Stimulated activated effector memory CD8-positive, alpha-beta T cell treated with anti-CD3 and anti-CD28 coated beads, Interleukin-12 subunit alpha, Interleukin-12 subunit beta, amount 100 ng/mL, for 72 hours (primary cell): ENCODE measurements around the gene MYRIP.
"Not testable (repeated sequence)": the region's sequence is repeated elsewhere in the genome, so short reads cannot be mapped to it uniquely, and the experiment has no call there.

Experiments used
- ATAC-seq: fragments of 150-1000 bp; cut with Tn5 transposase; 2 replicates; pipeline ENCODE4 v1.10.0; 2021
- DNase-seq, 2 donors: peaks; one replicate each; pipeline ENCODE4 v3.0.0; 2021 to 2022; ENCODE audit warnings: low spot score in 2 of 2
- H3K27ac Mint-ChIP-seq: one replicate; pipeline ENCODE4 v1.8.0; 2022; ENCODE audit warnings: mild to moderate bottlenecking, mixed read lengths
- H3K36me3 Mint-ChIP-seq: one replicate; pipeline ENCODE4 v1.8.0; 2022; ENCODE audit warnings: mild to moderate bottlenecking, mixed read lengths
- H3K4me1 Mint-ChIP-seq: one replicate; pipeline ENCODE4 v1.8.0; 2022; ENCODE audit warnings: mixed read lengths
- H3K4me3 Mint-ChIP-seq: one replicate; pipeline ENCODE4 v1.8.0; 2022; ENCODE audit warnings: mild to moderate bottlenecking, mixed read lengths
- H3K9me3 Mint-ChIP-seq: one replicate; pipeline ENCODE4 v1.8.0; 2022; ENCODE audit warnings: mixed read lengths

MYRIP gene

GRCh38 chr3:40116478-40117177 lies 307.2 kb downstream of the MYRIP start:
- H3K27ac Mint-ChIP-seq = no peak overlapping the region
- H3K4me1 Mint-ChIP-seq = no peaks in the 10 kb centered on the region

GRCh38 chr3:40118091-40118490 lies 308.7 kb downstream of the MYRIP start:
- Mint-ChIP-seq H3K36me3 (no peaks in the 10 kb centered on the region), H3K4me1 (no peaks in the 10 kb centered on the region), H3K27ac (no peak overlapping the region), H3K9me3 (no peaks in the 10 kb centered on the region), H3K4me3 (no peak overlapping the region)
- no peak for ATAC-seq
- no peak for DNase-seq

More at GRCh38 chr3:40116478-40117177, 307.2 kb downstream of the MYRIP start:
- Mint-ChIP-seq H3K36me3 (no peaks in the 10 kb centered on the region), H3K9me3 (no peaks in the 10 kb centered on the region), H3K4me3 (no peak overlapping the region)
- ATAC-seq (no peak), DNase-seq (no peak)

DNA sequence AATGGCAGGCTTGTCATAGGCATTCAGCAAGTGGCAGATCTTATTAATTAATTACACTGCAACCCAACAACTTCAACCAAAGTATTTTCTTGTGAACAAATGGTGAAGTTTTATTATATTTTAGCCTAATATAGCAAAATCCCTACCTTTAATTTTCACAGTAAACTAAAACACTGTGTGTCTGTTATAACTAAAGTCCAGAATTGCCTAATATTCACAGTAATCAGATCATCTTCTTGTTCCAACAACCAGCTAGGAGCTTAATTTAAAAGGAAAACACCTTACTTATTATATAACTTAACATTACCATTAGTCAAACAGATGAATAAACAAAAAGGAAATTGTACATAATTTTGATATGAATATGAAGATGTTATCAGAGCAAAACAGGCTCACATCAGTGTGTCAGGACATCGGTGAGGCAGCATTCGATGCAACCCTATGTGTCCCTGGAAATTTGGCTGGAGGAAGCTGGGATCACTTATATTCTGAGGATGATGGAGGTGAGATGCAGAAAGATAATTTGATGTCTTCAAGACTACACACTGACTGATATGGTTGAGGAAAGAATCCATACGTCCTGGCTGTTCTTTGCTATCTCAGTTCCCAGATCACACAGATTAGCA lies 310.8 kb downstream of the MYRIP start:
- Mint-ChIP-seq H3K27ac (no peak overlapping the region), H3K4me3 (no peak overlapping the region), H3K4me1 (no peaks in the 10 kb centered on the region), H3K9me3 (no peaks in the 10 kb centered on the region), H3K36me3 (no peaks in the 10 kb centered on the region)
- DNase-seq (no peak), ATAC-seq (no peak)

DNA sequence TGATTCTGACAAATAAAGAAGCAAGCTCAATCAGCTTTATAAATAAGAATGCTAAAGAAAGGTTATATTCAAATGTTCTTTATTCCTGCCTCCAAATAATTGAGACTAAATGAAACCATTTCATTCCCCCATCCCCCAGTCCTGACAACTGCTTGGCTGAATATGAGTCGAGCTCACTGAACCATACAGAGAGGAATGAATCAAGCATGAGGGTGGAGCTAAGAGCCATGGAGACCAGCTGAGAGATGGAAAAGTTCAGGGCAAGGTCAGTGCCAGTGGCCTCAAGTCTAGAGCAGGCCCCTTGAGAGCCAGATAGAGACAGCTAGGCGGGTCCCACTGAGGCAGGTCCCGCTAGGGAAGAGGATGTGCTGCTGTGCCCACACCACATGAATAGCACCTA lies 311.4 kb downstream of the MYRIP start:
- Mint-ChIP-seq H3K9me3 (no peaks in the 10 kb centered on the region), H3K4me3 (no peak overlapping the region), H3K27ac (no peak overlapping the region), H3K36me3 (no peaks in the 10 kb centered on the region), H3K4me1 (no peaks in the 10 kb centered on the region)
- DNase-seq (no peak), ATAC-seq (peak; percentile 44)

- Mint-ChIP-seq H3K4me1 (no peaks in the 10 kb centered on the region), H3K4me3 (no peak overlapping the region), H3K9me3 (no peaks in the 10 kb centered on the region), H3K36me3 (no peaks in the 10 kb centered on the region), H3K27ac (no peak overlapping the region)
- no peak for DNase-seq
- ATAC-seq = peak; percentile 9
Measured at GRCh38 chr3:40124918-40125317, 315.5 kb downstream of the MYRIP start.

DNA sequence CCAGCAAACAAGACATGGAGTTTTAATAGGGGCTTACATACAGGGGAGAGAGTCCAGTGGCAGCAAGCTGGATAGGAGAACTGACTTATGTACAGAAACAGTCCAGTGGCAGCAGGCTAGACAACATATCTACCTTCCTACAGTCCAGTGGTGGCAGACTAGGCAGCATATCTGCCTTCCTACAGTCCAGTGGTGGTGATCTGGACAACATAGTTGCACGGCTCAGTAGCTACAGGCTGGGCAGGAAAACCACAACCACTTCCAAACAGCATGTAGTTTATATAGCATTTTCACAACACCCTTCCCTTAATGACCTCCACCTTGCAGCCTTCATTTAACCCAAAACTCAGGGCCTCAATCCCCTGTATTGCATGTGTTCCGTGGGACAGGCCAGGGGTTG lies 318.8 kb downstream of the MYRIP start:
- no peak for DNase-seq
- H3K4me3 Mint-ChIP-seq = no peak overlapping the region
- H3K4me1 Mint-ChIP-seq = no peaks in the 10 kb centered on the region
- no peaks in the 10 kb centered on the region for H3K9me3 Mint-ChIP-seq
- no peak overlapping the region for H3K27ac Mint-ChIP-seq
- H3K36me3 Mint-ChIP-seq = no peaks in the 10 kb centered on the region
- ATAC-seq = peak; percentile 20

DNA sequence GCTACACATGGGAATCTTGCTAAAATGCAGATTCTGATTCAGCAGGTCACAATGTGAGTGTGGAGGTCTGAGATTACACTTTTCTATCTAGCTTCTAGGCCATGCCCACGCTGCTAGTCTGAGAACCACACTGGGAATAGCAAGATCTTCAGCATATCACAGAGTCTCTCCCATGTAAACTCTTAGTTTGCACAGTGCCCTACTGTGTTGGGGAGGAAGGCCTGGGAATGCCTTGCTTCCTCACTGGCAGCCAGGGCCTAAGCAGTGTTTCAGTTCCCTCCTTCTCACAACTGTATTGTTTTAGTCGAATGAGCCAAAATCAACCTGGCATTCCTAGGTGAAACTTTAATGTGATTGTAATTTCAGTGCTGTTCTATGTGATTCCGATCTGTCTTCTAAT lies 320.1 kb downstream of the MYRIP start:
- H3K4me1 Mint-ChIP-seq = no peaks in the 10 kb centered on the region
- no peak overlapping the region for H3K4me3 Mint-ChIP-seq
- H3K9me3 Mint-ChIP-seq = no peaks in the 10 kb centered on the region
- no peak for ATAC-seq
- DNase-seq = no peak
- no peaks in the 10 kb centered on the region for H3K36me3 Mint-ChIP-seq
- H3K27ac Mint-ChIP-seq = no peak overlapping the region

DNA sequence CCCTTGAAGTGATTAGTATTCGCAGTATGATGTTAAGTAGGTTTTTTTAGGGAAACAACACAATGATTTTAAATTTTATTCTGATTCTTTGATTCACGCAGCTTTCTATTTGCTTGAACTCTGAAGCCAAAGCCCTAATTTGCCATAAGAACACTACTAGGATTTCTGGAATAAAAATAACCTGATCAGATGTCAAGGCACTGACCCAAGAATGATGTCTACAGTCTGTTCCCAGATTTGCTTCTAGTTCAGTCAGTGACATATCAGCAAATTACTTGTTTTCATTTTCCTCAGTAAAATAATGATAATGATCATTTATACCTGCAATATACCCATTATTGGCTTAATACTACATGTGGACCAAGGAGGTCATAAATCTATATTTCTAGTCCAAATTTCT lies 320.6 kb downstream of the MYRIP start:
- Mint-ChIP-seq H3K9me3 (no peaks in the 10 kb centered on the region), H3K36me3 (no peaks in the 10 kb centered on the region), H3K4me1 (no peaks in the 10 kb centered on the region), H3K27ac (no peak overlapping the region), H3K4me3 (no peak overlapping the region)
- DNase-seq = no peak
- no peak for ATAC-seq

DNA sequence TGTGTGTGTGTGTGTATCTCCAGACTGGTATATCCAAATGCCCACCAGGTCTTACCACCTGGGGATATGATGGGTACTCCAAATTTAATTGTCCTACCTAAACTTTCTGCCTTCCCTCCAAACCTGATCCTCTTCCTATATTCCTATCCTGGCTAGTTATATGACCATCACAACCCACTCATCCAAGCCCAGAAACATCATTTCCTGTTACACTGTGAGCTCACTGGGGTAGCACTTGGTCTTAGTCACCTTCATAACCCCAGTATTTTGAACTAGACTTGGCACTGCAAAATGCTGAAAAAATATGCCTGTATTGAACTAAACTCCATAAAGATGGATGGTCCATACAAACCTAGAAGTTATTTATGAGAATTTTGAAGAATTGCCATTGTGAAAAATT lies 321.3 kb downstream of the MYRIP start:
- Mint-ChIP-seq H3K27ac (no peak overlapping the region), H3K36me3 (no peaks in the 10 kb centered on the region), H3K4me1 (no peaks in the 10 kb centered on the region), H3K4me3 (no peak overlapping the region), H3K9me3 (no peaks in the 10 kb centered on the region)
- DNase-seq (no peak), ATAC-seq (no peak)

DNA sequence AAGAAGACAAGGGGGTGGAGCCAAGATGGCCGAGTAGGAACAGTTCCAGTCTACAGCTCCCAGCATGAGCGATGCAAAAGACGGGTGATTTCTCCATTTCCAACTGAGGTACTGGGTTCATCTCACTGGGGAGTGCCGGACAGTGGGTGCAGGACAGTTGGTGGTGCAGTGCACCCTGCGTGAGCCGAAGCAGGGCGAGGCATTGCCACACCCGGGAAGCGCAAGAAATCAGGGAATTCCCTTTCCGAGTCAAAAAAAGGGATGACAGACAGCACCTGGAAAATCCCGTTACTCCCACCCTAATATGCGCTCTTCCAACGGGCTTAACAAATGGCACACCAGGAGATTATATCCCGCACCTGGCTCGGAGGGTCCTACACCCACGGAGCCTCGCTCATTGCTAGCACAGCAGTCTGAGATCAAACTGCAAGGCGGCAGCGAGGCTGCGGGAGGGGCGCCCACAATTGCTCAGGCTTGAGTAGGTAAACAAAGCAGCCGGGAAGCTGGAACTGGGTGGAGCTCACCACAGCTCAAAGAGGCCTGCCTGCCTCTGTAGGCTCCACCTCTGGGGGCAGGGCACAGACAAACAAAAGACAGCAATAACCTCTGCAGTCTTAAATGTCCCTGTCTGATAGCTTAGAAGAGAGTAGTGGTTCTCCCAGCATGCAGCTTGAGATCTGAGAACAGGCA lies 324.6 kb downstream of the MYRIP start:
- not testable (repeated sequence) for H3K36me3 Mint-ChIP-seq, ATAC-seq, H3K27ac Mint-ChIP-seq, H3K4me3 Mint-ChIP-seq, H3K9me3 Mint-ChIP-seq, DNase-seq, H3K4me1 Mint-ChIP-seq

GRCh38 chr3:40137591-40138295 lies 328.3 kb downstream of the MYRIP start:
- DNase-seq (no peak), ATAC-seq (no peak)
- peaks cover 2% of the 10 kb centered on the region for H3K9me3 Mint-ChIP-seq
- H3K4me1 Mint-ChIP-seq = no peaks in the 10 kb centered on the region
- H3K36me3 Mint-ChIP-seq = no peaks in the 10 kb centered on the region
- H3K4me3 Mint-ChIP-seq = no peak overlapping the region
- H3K27ac Mint-ChIP-seq = no peak overlapping the region

DNA sequence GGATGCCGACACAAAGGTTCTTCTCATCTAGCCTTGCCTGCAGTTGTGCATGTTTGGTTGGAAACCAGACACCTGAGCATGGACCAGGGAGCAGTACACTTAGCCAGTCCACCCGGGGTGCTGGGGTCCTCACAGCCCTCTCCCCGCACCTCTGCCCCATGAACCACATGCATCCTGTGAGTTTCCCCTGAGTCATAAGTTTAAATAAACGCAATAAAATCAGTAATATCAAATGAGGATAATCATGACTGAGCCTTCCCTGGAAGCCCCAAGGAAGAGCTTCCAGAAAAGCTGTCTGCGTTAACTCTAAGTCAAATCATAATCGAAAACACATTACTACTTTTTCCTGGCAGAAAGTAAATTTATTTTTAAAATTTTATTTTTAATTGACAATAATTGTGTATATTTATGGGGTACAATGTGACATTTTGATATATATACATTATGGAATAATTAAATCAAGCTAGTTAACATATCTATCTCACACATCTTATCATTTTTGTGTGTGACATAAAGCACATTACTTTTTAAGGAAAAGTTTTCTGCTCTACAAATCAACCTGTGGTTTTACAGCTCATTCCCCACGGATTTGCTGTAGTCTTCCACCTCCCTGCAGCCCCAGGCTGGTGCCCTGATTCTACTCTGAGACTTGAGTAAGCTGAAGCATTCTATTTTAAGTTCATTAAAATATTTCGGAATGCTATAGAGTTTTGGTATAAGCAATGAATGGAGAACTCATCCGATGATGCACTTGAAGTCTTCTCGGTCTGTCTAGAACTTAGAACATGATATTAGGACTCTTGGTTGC lies 334.1 kb downstream of the MYRIP start:
- H3K4me1 Mint-ChIP-seq = no peaks in the 10 kb centered on the region

DNA sequence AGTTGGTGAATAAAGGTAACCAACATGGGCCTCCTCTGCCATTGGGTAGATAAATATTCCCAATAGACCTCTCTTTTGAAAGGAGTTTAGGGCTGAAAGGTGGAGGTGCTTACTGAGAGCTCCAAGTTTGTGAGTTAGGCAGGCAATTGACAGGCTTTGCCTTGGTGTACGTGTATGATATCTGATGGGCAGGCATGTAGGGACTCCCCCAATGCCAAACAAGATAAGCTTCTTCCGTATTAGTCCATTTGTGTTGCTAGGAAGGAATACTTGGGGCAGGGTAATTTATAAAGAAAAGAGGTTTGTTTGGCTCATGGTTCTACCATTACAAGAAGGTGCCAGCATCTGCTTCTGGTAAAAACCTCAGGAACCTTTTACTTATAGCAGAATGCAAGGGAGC lies 339.4 kb downstream of the MYRIP start:
- no peaks in the 10 kb centered on the region for H3K4me1 Mint-ChIP-seq
- H3K9me3 Mint-ChIP-seq = no peaks in the 10 kb centered on the region
- no peak overlapping the region for H3K27ac Mint-ChIP-seq
- DNase-seq (no peak), ATAC-seq (no peak)
- no peaks in the 10 kb centered on the region for H3K36me3 Mint-ChIP-seq
- H3K4me3 Mint-ChIP-seq = no peak overlapping the region

More for the DNA sequence above, 334.1 kb downstream of the MYRIP start:
- DNase-seq (no peak), ATAC-seq (no peak)
- H3K27ac Mint-ChIP-seq = no peak overlapping the region
- H3K9me3 Mint-ChIP-seq = peaks cover 2% of the 10 kb centered on the region
- no peak overlapping the region for H3K4me3 Mint-ChIP-seq
- H3K36me3 Mint-ChIP-seq = no peaks in the 10 kb centered on the region

- H3K4me1 Mint-ChIP-seq = no peaks in the 10 kb centered on the region
- no peak overlapping the region for H3K4me3 Mint-ChIP-seq
- DNase-seq (no peak), ATAC-seq (no peak)
- H3K9me3 Mint-ChIP-seq = no peaks in the 10 kb centered on the region
- no peak overlapping the region for H3K27ac Mint-ChIP-seq
- H3K36me3 Mint-ChIP-seq = no peaks in the 10 kb centered on the region
Measured at GRCh38 chr3:40152482-40153133, 343.2 kb downstream of the MYRIP start.
